Kidney (tissue), 14 donors: Measurements from ENCODE around the gene TRMT1. TPM values are rescaled to one million over a fixed set of nuclear protein-coding genes. Genes with fewer than 3 reads are reported as not detected.

ENCODE experiments used
- DNase-seq, 5 donors: peaks; one replicate each; pipeline ENCODE4 v3.0.0-alpha.2; 2013 to 2020
- FAIRE-seq: peaks from 2 replicates; lab custom pipeline; 2012; peaks lifted over from hg19 to GRCh38; lab: Jason Lieb, UNC
- H3K27ac ChIP-seq, 2 donors: one replicate each; pipeline ENCODE4 v1.7.0; 2013; ENCODE audit warnings: low read depth in 2 of 2, low read length in 2 of 2, inconsistent platforms in 1 of 2
- H3K27me3 ChIP-seq: one replicate; pipeline ENCODE4 v1.7.1; 2013; ENCODE audit warnings: low read length, inconsistent platforms; ENCODE audit not compliant: control insufficient read depth, insufficient read depth
- H3K36me3 ChIP-seq, 3 donors: one replicate each; pipeline versions ENCODE4 v1.7.0 to v1.7.1; 2013; ENCODE audit warnings: low read length in 3 of 3, control low read depth in 1 of 3, inconsistent platforms in 1 of 3; ENCODE audit not compliant: insufficient read depth in 3 of 3, control insufficient read depth in 2 of 3
- H3K4me1 ChIP-seq, 3 donors: one replicate each; pipeline versions ENCODE4 v1.7.0 to v1.7.1; 2013; ENCODE audit warnings: low read length in 3 of 3, inconsistent platforms in 1 of 3, low read depth in 1 of 3; ENCODE audit not compliant: control insufficient read depth in 2 of 3, insufficient read depth in 2 of 3
- H3K4me3 ChIP-seq, 3 donors: one replicate each; pipeline versions ENCODE4 v1.7.0 to v1.8.1; 2013; ENCODE audit warnings: low read length in 3 of 3, control low read depth in 1 of 3, inconsistent platforms in 1 of 3
- H3K9ac ChIP-seq, 3 donors: one replicate each; pipeline versions ENCODE4 v1.7.0 to v1.7.1; 2013; ENCODE audit warnings: low read length in 3 of 3, control low read depth in 1 of 3, inconsistent platforms in 1 of 3
- H3K9me3 ChIP-seq, 3 donors: one replicate each; pipeline versions ENCODE4 v1.7.0 to v1.7.1; 2013; ENCODE audit warnings: low read length in 3 of 3, control low read depth in 1 of 3, inconsistent platforms in 1 of 3; ENCODE audit not compliant: control insufficient read depth in 2 of 3, insufficient read depth in 1 of 3
- intact Hi-C: fragments of 100-400 bp; cut with DNase I; formaldehyde crosslinking; loops from one replicate; pipeline ENCODE4 v1.11.1; 2022
- polyA plus RNA-seq: library from polyadenylated mRNA; stranded (reverse); fragments of 350-450 nt; fragmentation: Illumina TruSeq; extraction: RNeasy Lipid Tissue Mini Kit (QIAGEN cat#74804); gene quantifications from one replicate; pipeline ENCODE4 v1.2.3, GENCODE V29; 2014; ENCODE audit warnings: low read depth, low replicate concordance; ENCODE audit not compliant: insufficient read depth
- total RNA-seq: library from RNA; stranded (reverse); fragmentation: NEBNext Ultra II Directional; extraction: Animal tissue kit (Norgen Biotek cat#: 25700); gene quantifications from one replicate; pipeline ENCODE4 v1.2.1, GENCODE V29; 2021
- TF ChIP-seq, protein P1 (sequence below): IDR thresholded peaks from 3 replicates; pipeline ENCODE4 v1.5.1; 2012; ENCODE audit warnings: mild to moderate bottlenecking, moderate library complexity, borderline replicate concordance; ENCODE audit not compliant: insufficient read depth; ENCODE audit errors: extremely low read depth
- donor health status: control.
- donor health status: control.
- donor health status: control.
- donor health status: control.
- donor health status: control.
- donor health status: DM: yes; HTN: yes; CAD: no.
- donor health status: Normal renal cell carcinoma (clear cell type).

Gene TRMT1
- total and polyA plus RNA-seq, 2 donors from 2014 or later, result 22.7 to 40.0 TPM

DNA sequence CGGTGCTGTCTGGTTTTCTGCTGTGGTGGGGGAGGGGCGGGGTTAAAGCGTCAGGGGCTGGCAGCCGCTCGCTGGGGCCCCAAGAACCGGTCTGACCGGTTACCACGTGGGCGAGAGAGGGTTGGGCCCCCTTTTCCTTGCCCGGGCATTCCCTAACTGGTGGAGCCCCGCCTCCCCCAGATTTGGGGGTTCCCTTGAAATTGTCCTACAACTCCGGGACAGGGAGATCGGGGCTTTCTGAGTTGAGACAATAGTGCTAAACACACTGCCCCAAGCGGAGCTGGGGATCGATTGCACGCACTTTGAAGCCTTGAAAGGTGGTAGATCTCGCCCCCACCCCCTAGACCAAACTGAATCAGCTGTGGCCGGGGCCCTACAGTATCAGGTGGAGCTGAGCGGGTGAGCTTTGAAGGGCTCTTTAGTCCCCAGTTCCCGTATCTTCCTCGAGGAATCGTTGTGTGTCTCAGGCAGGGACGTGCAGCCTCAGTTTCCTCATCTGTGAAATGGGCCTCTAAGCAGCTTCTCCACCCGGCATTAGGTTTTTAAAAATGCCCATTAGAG is 38.5 kb upstream of the TRMT1 start:
- H3K27me3 ChIP-seq, result no peaks in the 10 kb centered on the region
- no peaks in the 10 kb centered on the region for H3K9me3 ChIP-seq
- peak overlapping the region; percentile 89 to 99 (median 95) for H3K4me3 ChIP-seq
- no peaks in the 10 kb centered on the region for H3K36me3 ChIP-seq
- peak overlapping the region; percentile 98 for H3K27ac ChIP-seq
- H3K9ac ChIP-seq, result peak overlapping the region; percentile 83 to 99 (median 93)
- peaks cover 0 to 7% (median 0%) of the 10 kb centered on the region in 3 donors for H3K4me1 ChIP-seq
- intact Hi-C loops, result no loop called here
- TF ChIP-seq, protein P1, sequence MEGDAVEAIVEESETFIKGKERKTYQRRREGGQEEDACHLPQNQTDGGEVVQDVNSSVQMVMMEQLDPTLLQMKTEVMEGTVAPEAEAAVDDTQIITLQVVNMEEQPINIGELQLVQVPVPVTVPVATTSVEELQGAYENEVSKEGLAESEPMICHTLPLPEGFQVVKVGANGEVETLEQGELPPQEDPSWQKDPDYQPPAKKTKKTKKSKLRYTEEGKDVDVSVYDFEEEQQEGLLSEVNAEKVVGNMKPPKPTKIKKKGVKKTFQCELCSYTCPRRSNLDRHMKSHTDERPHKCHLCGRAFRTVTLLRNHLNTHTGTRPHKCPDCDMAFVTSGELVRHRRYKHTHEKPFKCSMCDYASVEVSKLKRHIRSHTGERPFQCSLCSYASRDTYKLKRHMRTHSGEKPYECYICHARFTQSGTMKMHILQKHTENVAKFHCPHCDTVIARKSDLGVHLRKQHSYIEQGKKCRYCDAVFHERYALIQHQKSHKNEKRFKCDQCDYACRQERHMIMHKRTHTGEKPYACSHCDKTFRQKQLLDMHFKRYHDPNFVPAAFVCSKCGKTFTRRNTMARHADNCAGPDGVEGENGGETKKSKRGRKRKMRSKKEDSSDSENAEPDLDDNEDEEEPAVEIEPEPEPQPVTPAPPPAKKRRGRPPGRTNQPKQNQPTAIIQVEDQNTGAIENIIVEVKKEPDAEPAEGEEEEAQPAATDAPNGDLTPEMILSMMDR, result peak; percentile 3
- DNase-seq (peak; percentile 92 to 96 (median 95)), FAIRE-seq (no peak)

DNA sequence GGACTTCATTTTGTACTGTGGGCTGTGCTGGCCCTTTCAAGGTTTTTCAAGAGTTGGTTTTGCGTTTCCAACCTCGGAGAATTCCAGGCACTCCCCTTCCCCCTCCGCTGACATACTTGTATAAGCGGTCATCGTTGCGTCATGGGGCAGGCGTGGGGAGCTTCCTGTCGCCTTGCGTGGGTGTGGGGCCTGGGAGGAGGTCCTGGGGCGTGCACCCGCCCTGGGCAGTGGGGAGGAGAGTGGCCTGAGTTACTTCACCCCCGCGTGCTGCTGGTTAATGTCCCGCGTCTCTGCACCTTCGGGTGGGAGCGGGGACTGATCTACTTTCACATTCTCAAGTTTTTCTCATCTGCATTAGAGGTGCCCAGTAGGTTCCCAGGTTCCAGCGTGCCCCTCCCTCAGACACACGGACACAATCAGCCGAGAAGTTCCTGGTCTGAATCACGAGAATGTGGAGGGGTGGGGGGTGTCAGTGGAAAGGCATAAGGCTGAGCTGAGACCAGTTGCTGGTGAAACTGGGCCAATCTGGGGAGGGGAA is 37.8 kb upstream of the TRMT1 start:
- FAIRE-seq, result no peak
- peak overlapping the region; percentile 83 to 99 (median 93) for H3K9ac ChIP-seq
- H3K36me3 ChIP-seq, result no peaks in the 10 kb centered on the region
- TF ChIP-seq, protein P1, result no peak
- peak overlapping the region; percentile 98 for H3K27ac ChIP-seq
- no peaks in the 10 kb centered on the region for H3K27me3 ChIP-seq
- no peaks in the 10 kb centered on the region for H3K9me3 ChIP-seq
- DNase-seq, result peak; percentile 89 to 99 (median 93)
- peak overlapping the region; percentile 89 to 99 (median 95) for H3K4me3 ChIP-seq
- H3K4me1 ChIP-seq, result peaks cover 0 to 10% (median 0%) of the 10 kb centered on the region in 3 donors
- intact Hi-C loops, result no loop called here

DNA sequence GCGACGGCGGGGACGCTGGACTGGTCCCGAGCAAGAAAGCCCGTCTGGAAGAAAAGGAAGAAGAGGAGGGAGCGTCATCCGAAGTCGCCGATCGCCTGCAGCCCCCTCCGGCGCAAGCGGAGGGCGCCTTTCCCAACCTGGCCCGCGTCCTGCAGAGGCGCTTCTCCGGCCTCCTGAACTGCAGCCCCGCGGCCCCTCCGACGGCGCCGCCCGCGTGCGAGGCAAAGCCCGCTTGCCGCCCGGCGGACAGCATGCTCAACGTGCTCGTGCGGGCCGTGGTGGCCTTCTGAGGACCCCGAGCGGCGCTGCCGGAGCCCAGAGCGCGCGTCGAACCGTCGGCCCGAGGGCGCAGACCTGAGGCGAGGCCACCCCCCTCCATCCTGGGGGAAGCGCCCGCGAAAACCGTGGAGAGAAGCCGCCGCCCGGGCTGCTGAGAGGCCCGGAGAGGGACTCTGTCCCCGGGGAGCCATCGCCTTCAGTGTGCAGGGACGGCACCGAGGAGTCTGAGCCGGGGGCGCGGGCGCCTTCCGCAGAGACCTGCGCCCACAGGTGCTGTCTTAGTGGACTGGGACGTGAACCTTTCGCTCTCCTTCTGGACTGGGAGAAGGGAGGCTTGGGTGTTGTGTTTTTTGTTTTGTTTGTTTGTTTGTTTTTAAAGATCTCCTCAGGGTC is 37.2 kb upstream of the TRMT1 start:
- DNase-seq (peak; percentile 53 to 92 (median 72)), FAIRE-seq (no peak)
- peak overlapping the region; percentile 98 for H3K27ac ChIP-seq
- no peaks in the 10 kb centered on the region for H3K27me3 ChIP-seq
- intact Hi-C loops, result no loop called here
- no peaks in the 10 kb centered on the region for H3K36me3 ChIP-seq
- H3K4me1 ChIP-seq, result peaks cover 0 to 12% (median 0%) of the 10 kb centered on the region in 3 donors
- TF ChIP-seq, protein P1, result no peak
- H3K9me3 ChIP-seq, result no peaks in the 10 kb centered on the region
- H3K9ac ChIP-seq, result peak overlapping the region; percentile 83 to 99 (median 93)
- H3K4me3 ChIP-seq, result peak overlapping the region; percentile 89 to 99 (median 95)
